ENCODE data around the gene SAMD11.

DNA sequence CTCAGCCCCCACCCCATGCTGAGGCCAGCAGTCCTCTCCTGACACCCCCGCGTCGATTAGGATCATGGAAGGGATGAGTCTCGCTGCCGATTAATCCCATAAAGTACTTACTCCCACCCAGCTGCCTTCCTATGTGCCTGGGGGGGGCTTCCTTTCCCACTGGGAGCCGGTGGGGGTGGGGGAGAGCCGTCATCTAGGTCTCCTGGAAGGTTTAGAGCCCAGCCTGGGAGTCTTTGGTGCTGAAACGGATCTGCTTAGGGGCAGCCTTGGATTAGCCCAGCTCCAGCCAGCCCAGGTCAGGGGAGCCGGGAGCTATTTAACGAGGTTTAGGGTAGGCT lies 9.8 kb downstream of the SAMD11 start:
- no peak for TF ChIP-seq POLR2A (IDR thresholded peaks at IDR 0.05)
- TF ChIP-seq, protein P1, sequence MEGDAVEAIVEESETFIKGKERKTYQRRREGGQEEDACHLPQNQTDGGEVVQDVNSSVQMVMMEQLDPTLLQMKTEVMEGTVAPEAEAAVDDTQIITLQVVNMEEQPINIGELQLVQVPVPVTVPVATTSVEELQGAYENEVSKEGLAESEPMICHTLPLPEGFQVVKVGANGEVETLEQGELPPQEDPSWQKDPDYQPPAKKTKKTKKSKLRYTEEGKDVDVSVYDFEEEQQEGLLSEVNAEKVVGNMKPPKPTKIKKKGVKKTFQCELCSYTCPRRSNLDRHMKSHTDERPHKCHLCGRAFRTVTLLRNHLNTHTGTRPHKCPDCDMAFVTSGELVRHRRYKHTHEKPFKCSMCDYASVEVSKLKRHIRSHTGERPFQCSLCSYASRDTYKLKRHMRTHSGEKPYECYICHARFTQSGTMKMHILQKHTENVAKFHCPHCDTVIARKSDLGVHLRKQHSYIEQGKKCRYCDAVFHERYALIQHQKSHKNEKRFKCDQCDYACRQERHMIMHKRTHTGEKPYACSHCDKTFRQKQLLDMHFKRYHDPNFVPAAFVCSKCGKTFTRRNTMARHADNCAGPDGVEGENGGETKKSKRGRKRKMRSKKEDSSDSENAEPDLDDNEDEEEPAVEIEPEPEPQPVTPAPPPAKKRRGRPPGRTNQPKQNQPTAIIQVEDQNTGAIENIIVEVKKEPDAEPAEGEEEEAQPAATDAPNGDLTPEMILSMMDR (IDR thresholded peaks at IDR 0.05), result no peak
